IMR-90 (cell line): ENCODE data around the gene CHST1. TPM values are rescaled to one million over a fixed set of nuclear protein-coding genes. Genes with fewer than 3 reads are reported as not detected.

Experiments used
- ATAC-seq: fragments of 200-7000 bp; cut with Tn5 transposase; 2 replicates; pipeline ENCODE4 v1.9.1; 2020; ENCODE audit warnings: low read depth, mild to moderate bottlenecking, moderate library complexity
- BruUV-seq: library from RNA; stranded (reverse); fragments of 400-500 nt; replicated peaks from 2 replicates; lab custom pipeline; 2021; lab: Mats Ljungman, UMichigan
- CTCF ChIA-PET: fragments of 300-600 bp; formaldehyde crosslinking; extraction: SDS; loops from one replicate; lab custom pipeline; 2021; ENCODE audit warnings: antibody characterized with exemption; lab: Yijun Ruan, JAX
- POLR2A ChIA-PET: fragments of 300-600 bp; sonication (Branson Sonifier 250); formaldehyde crosslinking; loops from one replicate; lab custom pipeline; 2022; ENCODE audit warnings: antibody characterized with exemption; ENCODE audit not compliant: unreplicated experiment; lab: Charles Lee
- DNase-seq: peaks from one replicate; pipeline ENCODE4 v3.0.0; 2013
- H2AFZ ChIP-seq: replicated peaks from 2 replicates; pipeline ENCODE3; 2013; ENCODE audit warnings: low read length, mild to moderate bottlenecking; ENCODE audit not compliant: poor library complexity
- H2AK5ac ChIP-seq: 2 replicates; pipeline ENCODE4 v1.6.1; 2013; ENCODE audit warnings: low read depth, low read length, inconsistent platforms
- H2AK9ac ChIP-seq: replicated peaks from 2 replicates; pipeline ENCODE3; 2013; ENCODE audit warnings: mild to moderate bottlenecking, low read depth, low read length, moderate library complexity; ENCODE audit not compliant: poor library complexity
- H2BK120ac ChIP-seq: 2 replicates; pipeline ENCODE4 v1.6.1; 2013; ENCODE audit warnings: low read depth, low read length, inconsistent platforms
- H2BK15ac ChIP-seq: 3 replicates; pipeline ENCODE4 v1.6.1; 2013; ENCODE audit warnings: low read depth, low read length, inconsistent platforms
- H2BK20ac ChIP-seq: 2 replicates; pipeline ENCODE4 v1.6.1; 2013; ENCODE audit warnings: low read depth, mild to moderate bottlenecking, inconsistent platforms, low read length, moderate library complexity
- H2BK5ac ChIP-seq: 2 replicates; pipeline ENCODE4 v1.6.1; 2013; ENCODE audit warnings: mild to moderate bottlenecking, low read depth, low read length, inconsistent platforms; ENCODE audit not compliant: poor library complexity, severe bottlenecking
- H3K14ac ChIP-seq: replicated peaks from 2 replicates; pipeline ENCODE4 v1.6.1; 2013; ENCODE audit warnings: low read depth, low read length, inconsistent platforms
- H3K18ac ChIP-seq: 2 replicates; pipeline ENCODE4 v1.6.1; 2013; ENCODE audit warnings: low read depth, low read length, control low read depth
- H3K23ac ChIP-seq: 2 replicates; pipeline ENCODE4 v1.6.1; 2013; ENCODE audit warnings: low read depth, low read length, inconsistent platforms
- H3K27ac ChIP-seq: 2 replicates; pipeline ENCODE4 v1.5.1; 2013; ENCODE audit warnings: mild to moderate bottlenecking, control low read depth, low read length; ENCODE audit not compliant: insufficient read depth
- H3K27me3 ChIP-seq: 2 replicates; pipeline ENCODE4 v1.6.1; 2013; ENCODE audit warnings: low read length; ENCODE audit not compliant: control insufficient read depth, insufficient read depth
- H3K36me3 ChIP-seq: 2 replicates; pipeline ENCODE4 v1.6.1; 2013; ENCODE audit warnings: low read length, mixed read lengths; ENCODE audit not compliant: control insufficient read depth, insufficient read depth
- H3K4ac ChIP-seq: 2 replicates; pipeline ENCODE4 v1.6.1; 2013; ENCODE audit warnings: low read depth, low read length, inconsistent platforms
- H3K4me1 ChIP-seq: 2 replicates; pipeline ENCODE4 v1.6.1; 2013; ENCODE audit warnings: low read length, mixed read lengths; ENCODE audit not compliant: control insufficient read depth, insufficient read depth
- H3K4me2 ChIP-seq: 2 replicates; pipeline ENCODE4 v1.6.1; 2013; ENCODE audit warnings: low read depth, mild to moderate bottlenecking, control low read depth, low read length, moderate library complexity
- H3K4me3 ChIP-seq: 2 replicates; pipeline ENCODE4 v1.5.1; 2013; ENCODE audit warnings: low read depth, mild to moderate bottlenecking, control low read depth, low read length, moderate library complexity; ENCODE audit not compliant: insufficient read depth
- H3K56ac ChIP-seq: 2 replicates; pipeline ENCODE4 v1.6.1; 2013; ENCODE audit warnings: low read length, inconsistent platforms; ENCODE audit not compliant: insufficient read depth; ENCODE audit errors: extremely low read depth
- H3K79me1 ChIP-seq, 2 experiments: 2 replicates each; pipeline ENCODE4 v1.6.1; 2013; ENCODE audit warnings: low read length in 2 of 2, inconsistent platforms in 1 of 2, low read depth in 1 of 2
- H3K9ac ChIP-seq: 2 replicates; pipeline ENCODE4 v1.6.1; 2013; ENCODE audit warnings: low read depth, low read length, control low read depth
- H3K9me1 ChIP-seq: 2 replicates; pipeline ENCODE4 v1.6.1; 2013; ENCODE audit warnings: low read length, inconsistent platforms; ENCODE audit not compliant: insufficient read depth
- H3K9me3 ChIP-seq: 2 replicates; pipeline ENCODE4 v1.6.1; 2013; ENCODE audit warnings: low read length; ENCODE audit not compliant: control insufficient read depth, insufficient read depth
- H4K20me1 ChIP-seq: 2 replicates; pipeline ENCODE4 v1.6.1; 2013; ENCODE audit warnings: low read length, inconsistent platforms; ENCODE audit not compliant: insufficient read depth
- H4K5ac ChIP-seq: 2 replicates; pipeline ENCODE4 v1.6.1; 2013; ENCODE audit warnings: mild to moderate bottlenecking, low read depth, low read length, control low read depth
- H4K8ac ChIP-seq, 2 experiments: 2 replicates each; pipeline ENCODE4 v1.6.1; 2013; ENCODE audit warnings: low read depth in 2 of 2, low read length in 2 of 2, control low read depth in 1 of 2, inconsistent platforms in 1 of 2
- H4K91ac ChIP-seq: 2 replicates; pipeline ENCODE4 v1.6.1; 2013; ENCODE audit warnings: low read depth, low read length, inconsistent platforms; ENCODE audit not compliant: insufficient read depth
- CEBPB ChIP-seq: IDR thresholded peaks from 2 replicates; pipeline ENCODE4 v1.6.1; 2012; ENCODE audit warnings: low read depth, low read length, improper control_type of control experiment
- ELK1 ChIP-seq: fragments of 150-350 bp; IDR thresholded peaks from 2 replicates; pipeline ENCODE4 v1.6.1; 2016; ENCODE audit warnings: low read depth, mild to moderate bottlenecking, low read length, moderate library complexity, borderline replicate concordance
- NFE2L2 ChIP-seq: fragments of 150-350 bp; IDR thresholded peaks from 2 replicates; pipeline ENCODE4 v1.6.1; 2016; ENCODE audit warnings: low read depth, mild to moderate bottlenecking, low read length
- WGBS, 2 experiments: methylation state at CpG; one replicate each; pipeline versions ENCODE4 v1.1.5 to v1.1.7; 2013; ENCODE audit warnings: missing lambda C conversion rate in 2 of 2; ENCODE audit not compliant: insufficient read length in 1 of 2; ENCODE audit errors: extremely low coverage in 2 of 2; 5-methylcytosine and 5-hydroxymethylcytosine counted together
- dilution Hi-C: fragments of 300-500 bp; cut with HindIII; formaldehyde crosslinking; loops from one replicate; pipeline ENCODE4 v1.14.3; 2018; ENCODE audit warnings: low sequenced_read_pairs; ENCODE audit not compliant: unreplicated experiment
- in situ Hi-C: fragments of 300-500 bp; cut with MboI; formaldehyde crosslinking; loops from 3 replicates; pipeline ENCODE4 v1.14.3; 2019; ENCODE audit warnings: low sequenced_read_pairs, inconsistent platforms, mixed read lengths
- intact Hi-C: fragments of 100-400 bp; cut with micrococcal nuclease; formaldehyde crosslinking; loops from 2 replicates; pipeline ENCODE4 v1.10.0; 2022
- polyA plus RNA-seq, 3 experiments: library from polyadenylated mRNA; depleted of rRNA; stranded (reverse); fragments of >200 nt; gene quantifications; 2 replicates each; pipeline ENCODE4 v1.2.3, GENCODE V29; 2012; ENCODE audit warnings: low replicate concordance in 1 of 3
- total RNA-seq: library from RNA; depleted of rRNA; stranded (reverse); fragments of >200 nt; gene quantifications from 2 replicates; pipeline ENCODE4 v1.2.3, GENCODE V29; 2012

Gene CHST1
- total and polyA plus RNA-seq, 2 of the 4 experiments (the other 2 are of a cell fraction): 0.21 TPM; not detected in 1

GRCh38 chr11:45669956-45670355, 4.5 kb upstream of the CHST1 start:
- Histone ChIP-seq H2AFZ (no peak overlapping the region), H3K4me3 (no peak overlapping the region), H3K23ac (no peak overlapping the region), H2BK15ac (no peak overlapping the region), H3K18ac (no peak overlapping the region), H4K20me1 (no peaks in the 10 kb centered on the region), H4K5ac (no peak overlapping the region), H3K9ac (no peak overlapping the region), H2AK5ac (no peak overlapping the region), H3K14ac (no peak overlapping the region), H2BK5ac (no peak overlapping the region), H3K4ac (no peak overlapping the region), H2BK120ac (no peak overlapping the region), H4K8ac (no peak overlapping the region), H4K91ac (no peak overlapping the region), H3K4me1 (no peaks in the 10 kb centered on the region), H3K9me1 (no peaks in the 10 kb centered on the region), H3K4me2 (no peak overlapping the region), H3K56ac (no peak overlapping the region), H3K27me3 (peaks cover 32% of the 10 kb centered on the region), H2AK9ac (no peak overlapping the region), H3K36me3 (no peaks in the 10 kb centered on the region), H2BK20ac (no peak overlapping the region), H3K27ac (no peak overlapping the region), H3K9me3 (no peaks in the 10 kb centered on the region), H3K79me1 (no peaks in the 10 kb centered on the region)
- no peak for TF ChIP-seq ELK1
- no peak for TF ChIP-seq CEBPB
- no peak for TF ChIP-seq NFE2L2
- no TSS peak for BruUV-seq
- intact Hi-C loops: no loop called here
- ChIA-PET POLR2A (no interaction called here), CTCF (no interaction called here)
- no CpG with 5 or more reads among the region's 4 CpGs for WGBS, 2 experiments
- in situ Hi-C loops: no loop called here
- dilution Hi-C loops: no loop called here
- DNase-seq: no peak
- no peak for ATAC-seq
